Vagina (tissue), 2 donors: ENCODE results near the gene ADGRL3.

Experiments used
- POLR2AphosphoS5 ChIP-seq, 2 donors: sonication (generic); formaldehyde crosslinking; IDR thresholded peaks; one replicate each; pipeline ENCODE4 v1.9.0; 2017; ENCODE audit warnings: antibody characterized with exemption in 2 of 2, mild to moderate bottlenecking in 2 of 2, low read depth in 1 of 2; ENCODE audit not compliant: insufficient read depth in 1 of 2
- TF ChIP-seq, protein P1 (sequence below), 3 experiments: fragments of 450-650 bp in 2 of 3; fragments of 200-600 bp in 1 of 3; sonication (generic) in 1 of 3; IDR thresholded peaks; one replicate each; pipeline ENCODE4 v1.5.1; 2017 to 2019; ENCODE audit warnings: antibody characterized with exemption in 3 of 3, mild to moderate bottlenecking in 2 of 3, moderate library complexity in 2 of 3

DNA sequence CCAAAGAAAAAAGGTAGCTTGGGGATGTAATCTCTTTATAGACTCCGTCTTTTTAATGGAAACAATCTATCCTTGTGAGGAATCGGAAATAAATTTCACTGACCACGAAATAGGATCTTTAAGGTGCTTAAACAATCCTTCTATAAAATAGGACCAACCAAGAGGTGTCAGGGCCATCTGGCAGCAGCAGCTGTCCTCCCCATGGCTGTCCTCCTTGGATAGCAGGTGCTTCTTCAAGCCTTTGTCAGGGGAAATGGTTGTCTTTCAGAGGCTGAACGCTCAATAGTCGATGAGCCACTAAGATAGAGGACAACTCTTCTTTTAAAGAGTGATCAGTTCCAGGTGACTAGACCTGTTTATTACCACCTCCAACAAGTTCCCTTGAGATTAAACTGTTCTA, 231.0 kb downstream of the ADGRL3 start:
- TF ChIP-seq, protein P1, sequence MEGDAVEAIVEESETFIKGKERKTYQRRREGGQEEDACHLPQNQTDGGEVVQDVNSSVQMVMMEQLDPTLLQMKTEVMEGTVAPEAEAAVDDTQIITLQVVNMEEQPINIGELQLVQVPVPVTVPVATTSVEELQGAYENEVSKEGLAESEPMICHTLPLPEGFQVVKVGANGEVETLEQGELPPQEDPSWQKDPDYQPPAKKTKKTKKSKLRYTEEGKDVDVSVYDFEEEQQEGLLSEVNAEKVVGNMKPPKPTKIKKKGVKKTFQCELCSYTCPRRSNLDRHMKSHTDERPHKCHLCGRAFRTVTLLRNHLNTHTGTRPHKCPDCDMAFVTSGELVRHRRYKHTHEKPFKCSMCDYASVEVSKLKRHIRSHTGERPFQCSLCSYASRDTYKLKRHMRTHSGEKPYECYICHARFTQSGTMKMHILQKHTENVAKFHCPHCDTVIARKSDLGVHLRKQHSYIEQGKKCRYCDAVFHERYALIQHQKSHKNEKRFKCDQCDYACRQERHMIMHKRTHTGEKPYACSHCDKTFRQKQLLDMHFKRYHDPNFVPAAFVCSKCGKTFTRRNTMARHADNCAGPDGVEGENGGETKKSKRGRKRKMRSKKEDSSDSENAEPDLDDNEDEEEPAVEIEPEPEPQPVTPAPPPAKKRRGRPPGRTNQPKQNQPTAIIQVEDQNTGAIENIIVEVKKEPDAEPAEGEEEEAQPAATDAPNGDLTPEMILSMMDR (IDR thresholded peaks at IDR 0.05) = no peak
- TF ChIP-seq POLR2AphosphoS5 (IDR thresholded peaks at IDR 0.05; ENCODE audit: insufficient read depth in 1 of 2, low read depth in 1 of 2) = no peak
